Suprapubic skin (tissue), 3 donors: Measurements from ENCODE around the gene CHRFAM7A.
"Not testable (repeated sequence)": the region's sequence is repeated elsewhere in the genome, so short reads cannot be mapped to it uniquely, and the experiment has no call there.

Experiments used
- CTCF ChIP-seq, 2 donors: fragments of 200-600 bp in 1 of 2; fragments of 450-650 bp in 1 of 2; sonication (generic) in 1 of 2; IDR thresholded peaks; one replicate each; pipeline ENCODE4 v1.5.1; 2016 to 2019; ENCODE audit warnings: antibody characterized with exemption in 2 of 2, mild to moderate bottlenecking in 1 of 2, moderate library complexity in 1 of 2
- POLR2A ChIP-seq, 2 donors: fragments of 450-650 bp; IDR thresholded peaks; one replicate each; pipeline ENCODE4 v1.6.1; 2017; ENCODE audit warnings: antibody characterized with exemption in 2 of 2, mild to moderate bottlenecking in 2 of 2, moderate library complexity in 2 of 2

- TF ChIP-seq POLR2A, CTCF (IDR thresholded peaks at IDR 0.05): not testable (repeated sequence)
These were observed 82.8 kb downstream of the CHRFAM7A start for GRCh38 chr15:30310575-30310974.
